Activated CD4-positive, alpha-beta T cell treated with anti-CD3 and anti-CD28 coated beads, Interleukin-2, amount 50 U/mL, for 1 hour (primary cell): ENCODE data around the gene NACC1.

Source experiments
- DNase-seq: peaks from one replicate; pipeline ENCODE4 v3.0.0-alpha.2; 2020

Gene NACC1

GRCh38 chr19:13100841-13101589 is 17.0 kb upstream of the NACC1 start:
- DNase-seq = no peak

GRCh38 chr19:13101590-13102415 is 16.3 kb upstream of the NACC1 start:
- no peak for DNase-seq

GRCh38 chr19:13102416-13102665 is 15.7 kb upstream of the NACC1 start:
- DNase-seq = no peak

- no peak for DNase-seq
Observed at GRCh38 chr19:13102666-13103580, 15.1 kb upstream of the NACC1 start, which contains the start of gene LYL1. TSS of gene LYL1 (minus strand) at chr19:13102858. CDS start at chr19:13101171, 1,687 bp downstream.

- DNase-seq = no peak
Observed at GRCh38 chr19:13103581-13104359, 14.3 kb upstream of the NACC1 start.

GRCh38 chr19:13104360-13104847 is 13.7 kb upstream of the NACC1 start:
- peak; percentile 63 for DNase-seq

- no peak for DNase-seq
Observed at GRCh38 chr19:13104848-13105711, 13.0 kb upstream of the NACC1 start.

- DNase-seq = no peak
Observed at GRCh38 chr19:13109361-13110098, 8.5 kb upstream of the NACC1 start.

- no peak for DNase-seq
Observed at GRCh38 chr19:13110099-13110610, 7.9 kb upstream of the NACC1 start.

GRCh38 chr19:13112555-13112954 is 5.5 kb upstream of the NACC1 start:
- no peak for DNase-seq

GRCh38 chr19:13115936-13116281 is 2.2 kb upstream of the NACC1 start:
- DNase-seq = no peak

GRCh38 chr19:13116282-13117175 is 1.5 kb upstream of the NACC1 start, which contains the start of gene TRMT1:
TSS of gene TRMT1 (minus strand) at chr19:13116740. CDS start at chr19:13116399, 341 bp downstream.
- DNase-seq = peak; percentile 85

GRCh38 chr19:13117176-13117771 is 790 bp upstream of the NACC1 start:
- no peak for DNase-seq

GRCh38 chr19:13118424-13119193 is 545 bp downstream of the NACC1 start:
- no peak for DNase-seq

- no peak for DNase-seq
Observed at GRCh38 chr19:13119627-13120026, 1.6 kb downstream of the NACC1 start.

GRCh38 chr19:13120031-13120430 is 2.0 kb downstream of the NACC1 start:
- DNase-seq = no peak

GRCh38 chr19:13120817-13121216 is 2.8 kb downstream of the NACC1 start:
- DNase-seq = no peak
